Common myeloid progenitor, CD34-positive (primary cell): Measurements from ENCODE around the gene PXK.

Experiments
- CTCF ChIA-PET: fragments of 350-600 bp; sonication (Branson Sonifier 250); formaldehyde crosslinking; loops from one replicate; lab custom pipeline; 2021; ENCODE audit warnings: antibody characterized with exemption; lab: Charles Lee
- POLR2A ChIA-PET: fragments of 350-600 bp; sonication (Branson Sonifier 250); formaldehyde crosslinking; loops from one replicate; lab custom pipeline; 2021; ENCODE audit warnings: antibody characterized with exemption; lab: Charles Lee
- DNase-seq, 3 donors: peaks; one replicate each; pipeline versions ENCODE4 v3.0.0 to v3.0.0-alpha.2; 2013
- H3K27ac ChIP-seq, 2 experiments: 1 replicate in 1 of 2; 2 replicates in 1 of 2; pipeline ENCODE4 v1.7.0; 2013; ENCODE audit warnings: inconsistent platforms in 2 of 2, low read length in 2 of 2, mild to moderate bottlenecking in 2 of 2, low read depth in 1 of 2, moderate library complexity in 1 of 2; ENCODE audit not compliant: severe bottlenecking in 2 of 2, insufficient read depth in 1 of 2, poor library complexity in 1 of 2
- H3K27me3 ChIP-seq, 5 experiments: replicated peaks in 2 of 5; 1 replicate in 3 of 5; 2 replicates in 2 of 5; pipeline versions ENCODE4 v1.6.1 to v1.7.0; 2013; ENCODE audit warnings: low read length in 4 of 5, mild to moderate bottlenecking in 2 of 5, moderate library complexity in 2 of 5, inconsistent platforms in 1 of 5; ENCODE audit not compliant: insufficient read depth in 5 of 5, control insufficient read depth in 4 of 5
- H3K36me3 ChIP-seq, 4 experiments: 1 replicate in 2 of 4; 2 replicates in 2 of 4; pipeline versions ENCODE4 v1.6.1 to v1.7.0; 2013; ENCODE audit warnings: low read length in 3 of 4, control low read depth in 1 of 4, mild to moderate bottlenecking in 1 of 4; ENCODE audit not compliant: control insufficient read depth in 4 of 4, insufficient read depth in 4 of 4
- H3K4me1 ChIP-seq, 4 experiments: 1 replicate in 3 of 4; 2 replicates in 1 of 4; pipeline versions ENCODE4 v1.6.1 to v1.7.1; 2013; ENCODE audit warnings: low read length in 3 of 4, mild to moderate bottlenecking in 3 of 4, control low read depth in 1 of 4, inconsistent platforms in 1 of 4, moderate library complexity in 1 of 4; ENCODE audit not compliant: control insufficient read depth in 4 of 4, insufficient read depth in 4 of 4; ENCODE audit errors: control extremely low read depth in 1 of 4
- H3K4me3 ChIP-seq, 7 experiments: 1 replicate in 4 of 7; 2 replicates in 3 of 7; pipeline versions ENCODE4 v1.5.1 to v1.7.0; 2013; ENCODE audit warnings: mild to moderate bottlenecking in 7 of 7, low read length in 6 of 7, moderate library complexity in 6 of 7, inconsistent platforms in 2 of 7, low read depth in 2 of 7, control low read depth in 1 of 7; ENCODE audit not compliant: insufficient read depth in 4 of 7, control insufficient read depth in 1 of 7; ENCODE audit errors: extremely low read depth in 1 of 7
- H3K9me3 ChIP-seq, 5 experiments: 1 replicate in 4 of 5; 2 replicates in 1 of 5; pipeline versions ENCODE4 v1.6.1 to v1.7.1; 2013; ENCODE audit warnings: low read length in 4 of 5, mild to moderate bottlenecking in 2 of 5, inconsistent platforms in 1 of 5, low read depth in 1 of 5, moderate library complexity in 1 of 5; ENCODE audit not compliant: control insufficient read depth in 4 of 5, insufficient read depth in 2 of 5; ENCODE audit errors: control extremely low read depth in 1 of 5
- WGBS: methylation state at CpG from one replicate; pipeline ENCODE4 v1.1.5; 2013; ENCODE audit not compliant: insufficient coverage; 5-methylcytosine and 5-hydroxymethylcytosine counted together

PXK gene

DNA sequence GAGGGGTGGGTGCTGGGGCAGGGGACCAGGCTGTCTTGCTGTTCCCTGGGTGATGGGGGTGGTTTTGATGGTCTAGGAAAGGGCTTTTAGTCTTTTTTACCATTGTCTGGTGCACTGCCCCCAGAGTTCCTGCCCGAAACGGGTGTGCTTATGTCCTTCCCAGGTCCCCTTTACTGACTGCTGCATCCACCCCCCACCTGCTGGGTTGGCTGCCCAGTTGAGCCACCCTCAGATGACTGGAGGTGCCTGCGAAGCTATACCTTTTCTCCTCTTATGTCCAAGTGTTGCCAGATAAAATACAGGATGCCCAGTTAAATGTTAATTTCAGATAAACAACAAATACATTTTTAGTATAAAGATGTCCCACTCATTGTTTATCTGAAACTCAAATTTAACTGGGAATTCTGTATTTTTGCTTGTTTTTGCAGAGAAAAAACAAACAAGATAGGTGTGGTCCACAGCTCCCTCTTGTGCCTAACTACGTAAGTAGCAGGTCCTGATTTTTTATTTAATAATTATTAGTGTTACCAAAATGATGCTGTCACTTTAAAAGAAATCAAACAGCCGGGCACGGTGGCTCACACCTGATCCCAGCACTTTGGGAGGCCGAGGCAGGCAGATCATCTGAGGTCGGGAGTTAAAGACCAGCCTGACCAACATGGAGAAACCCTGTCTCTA lies 32.7 kb upstream of the PXK start:
- DNase-seq: peak; percentile 48 to 64 (median 61)
- no peaks in the 10 kb centered on the region for H3K4me1 ChIP-seq
- no peak overlapping the region for H3K4me3 ChIP-seq
- peaks cover 0 to 6% (median 0%) of the 10 kb centered on the region in 5 experiments for H3K27me3 ChIP-seq
- ChIA-PET POLR2A (interaction anchor here (0.6 to 0.7 kb wide), 2 partner anchors 82 to 471 kb away, joined by 3 read pairs; no protein-coding TSS in a partner anchor), CTCF (interaction anchor here (0.6 to 6.0 kb wide), 19 partner anchors 9 to 509 kb away, joined by 3 to 70 read pairs (median 4); no protein-coding TSS in a partner anchor)
- H3K36me3 ChIP-seq: no peaks in the 10 kb centered on the region
- no peak overlapping the region for H3K27ac ChIP-seq
- peaks cover 0 to 14% (median 5%) of the 10 kb centered on the region in 5 experiments for H3K9me3 ChIP-seq
- 0% methylated on average over 4 of the region's 8 CpGs for WGBS

DNA sequence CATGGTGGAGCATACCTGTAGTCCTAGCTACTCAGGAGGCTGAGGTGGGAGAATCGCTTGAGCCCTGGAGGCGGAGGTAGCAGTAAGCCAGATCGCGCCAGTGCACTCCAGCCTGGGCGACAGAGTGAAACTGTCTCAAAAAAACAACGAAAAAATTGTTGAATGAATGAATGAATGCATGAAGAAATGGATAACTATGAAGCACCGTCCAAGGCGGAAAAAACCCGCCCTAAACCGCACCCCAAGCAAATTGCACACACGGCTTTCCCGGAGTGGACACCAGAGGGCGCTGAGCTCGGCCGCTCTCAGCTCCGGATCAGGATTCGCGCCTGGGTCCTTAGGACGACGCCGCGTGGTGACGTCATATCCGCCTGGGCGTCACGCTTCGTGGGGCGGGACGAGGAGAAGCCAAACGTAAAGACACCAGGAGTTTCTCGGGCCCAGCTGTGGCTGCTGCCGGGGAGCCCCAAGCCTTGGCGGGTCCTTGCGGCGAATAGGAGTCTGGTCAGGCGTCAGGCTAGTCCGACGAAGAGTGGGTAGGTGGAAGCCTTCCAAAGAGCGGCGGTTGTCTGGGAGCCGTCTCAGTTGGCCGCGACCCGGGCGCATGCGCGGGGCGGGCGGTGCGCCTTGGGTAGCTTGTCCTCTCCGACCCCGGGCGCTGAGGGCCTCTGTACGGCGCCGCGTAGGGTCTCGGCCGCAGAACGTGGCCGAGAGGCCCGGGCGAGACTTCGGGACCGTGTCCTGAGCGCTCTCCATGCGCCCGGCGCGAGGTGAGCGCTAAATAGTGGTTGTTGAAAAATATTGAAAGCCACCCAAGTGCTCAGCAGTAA lies 26.6 kb upstream of the PXK start, which contains the start of the genes HTD2 and RPP14:
Gene HTD2 (plus strand): TSS at position 639 of the 830 bp plus-strand sequence. CDS start 11,094 bp downstream, outside the sequence.
Gene RPP14 (plus strand): TSS at position 364 of the 830 bp plus-strand sequence. CDS start 4,085 bp downstream, outside the sequence.
- CTCF ChIA-PET: interaction anchor here (0.6 to 4.8 kb wide), 55 partner anchors 9 to 778 kb away, joined by 3 to 41 read pairs (median 4); partner anchors contain the start of genes ABHD6, ACOX2, KCTD6 and PDHB
- POLR2A ChIA-PET: interaction anchor here (0.6 to 1.3 kb wide), 6 partner anchors 9 to 262 kb away, joined by 3 to 5 read pairs (median 4); partner anchors contain the start of gene PDHB
- Histone ChIP-seq H3K36me3 (peaks cover 0 to 18% (median 9%) of the 10 kb centered on the region in 4 experiments), H3K27me3 (peaks cover 0 to 4% (median 0%) of the 10 kb centered on the region in 5 experiments), H3K4me3 (peak within 1 kb of the TSS; percentile 66 to 97 (median 92)), H3K4me1 (peaks cover 3 to 22% (median 19%) of the 10 kb centered on the region in 4 experiments), H3K9me3 (peaks cover 0 to 12% (median 5%) of the 10 kb centered on the region in 5 experiments), H3K27ac (peak within 1 kb of the TSS; percentile 98 to 99)
- peak; percentile 98 to 100 (median 99) for DNase-seq
- WGBS: 5% methylated on average over 71 of the region's 71 CpGs

DNA sequence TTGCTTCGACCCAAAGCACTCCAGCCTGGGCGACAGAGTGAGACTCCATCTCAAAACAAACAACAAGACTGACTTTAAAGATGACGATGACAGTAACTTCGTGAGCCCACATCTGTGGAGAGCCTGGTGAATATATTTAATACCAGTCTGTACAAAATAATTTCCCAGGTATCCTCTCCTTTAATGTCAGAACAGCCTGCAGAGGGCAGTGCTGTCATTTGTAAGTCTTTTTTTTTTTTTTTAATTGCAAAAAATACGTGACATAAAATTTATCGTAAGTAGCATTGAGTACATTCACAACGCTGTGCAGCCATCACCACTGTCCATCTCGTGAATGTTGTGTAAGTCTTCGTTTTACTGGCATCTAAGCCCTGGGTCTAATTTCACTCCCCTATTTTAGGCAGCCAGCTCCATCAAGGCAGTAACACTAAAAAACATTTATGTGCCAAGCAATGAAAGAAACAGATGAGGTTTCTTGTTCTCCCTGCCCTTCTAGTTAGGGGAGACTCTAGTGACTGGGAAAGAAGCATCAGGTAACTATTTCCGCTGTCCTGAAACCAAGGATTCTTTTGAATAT lies 25.0 kb upstream of the PXK start:
- H3K27ac ChIP-seq: peak overlapping the region in 1 of 2 experiments; percentile 99
- CTCF ChIA-PET: interaction anchor here (0.6 to 4.8 kb wide), 32 partner anchors 8 to 1430 kb away, joined by 3 to 41 read pairs (median 5); partner anchors contain the start of genes ABHD6 and KCTD6
- 65% methylated on average over 3 of the region's 10 CpGs for WGBS

DNA sequence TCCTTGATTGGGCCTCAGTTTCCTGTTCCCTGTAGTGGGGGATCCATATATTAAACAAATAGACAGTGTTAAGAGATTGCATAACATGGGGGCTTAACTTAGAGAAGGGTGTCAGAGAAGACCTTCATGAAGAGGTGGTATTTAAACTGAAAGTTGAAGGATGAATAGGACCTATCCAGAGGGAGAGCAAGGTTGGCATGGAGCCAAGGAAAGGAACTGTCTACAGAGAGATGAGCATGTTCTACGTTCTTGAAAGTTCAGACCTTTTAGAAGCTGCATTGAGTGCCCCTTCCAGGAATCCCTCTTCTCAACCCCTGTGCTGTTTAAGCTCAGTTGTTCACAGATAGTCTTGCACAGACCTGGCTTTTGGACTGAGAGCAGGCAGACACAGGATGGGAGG lies 24.0 kb upstream of the PXK start:
- 63% methylated on average over 1 of the region's 1 CpG for WGBS
- POLR2A ChIA-PET: interaction anchor here (0.8 kb wide), 1 partner anchor 27 kb away, joined by 3 read pairs; no protein-coding TSS in a partner anchor

More for the DNA sequence above, 25.0 kb upstream of the PXK start:
- POLR2A ChIA-PET: interaction anchor here (0.8 to 1.2 kb wide), 2 partner anchors 28 to 126 kb away, joined by 3 to 4 read pairs; partner anchors contain the start of gene PDHB
- Histone ChIP-seq H3K36me3 (peaks cover 3 to 31% (median 19%) of the 10 kb centered on the region in 4 experiments), H3K9me3 (no peaks in the 10 kb centered on the region), H3K27me3 (no peaks in the 10 kb centered on the region), H3K4me3 (peak overlapping the region in 6 of 7 experiments; percentile 86 to 97 (median 92)), H3K4me1 (peaks cover 3 to 22% (median 19%) of the 10 kb centered on the region in 4 experiments)
- DNase-seq: peak; percentile 83 to 91 (median 87)

DNA sequence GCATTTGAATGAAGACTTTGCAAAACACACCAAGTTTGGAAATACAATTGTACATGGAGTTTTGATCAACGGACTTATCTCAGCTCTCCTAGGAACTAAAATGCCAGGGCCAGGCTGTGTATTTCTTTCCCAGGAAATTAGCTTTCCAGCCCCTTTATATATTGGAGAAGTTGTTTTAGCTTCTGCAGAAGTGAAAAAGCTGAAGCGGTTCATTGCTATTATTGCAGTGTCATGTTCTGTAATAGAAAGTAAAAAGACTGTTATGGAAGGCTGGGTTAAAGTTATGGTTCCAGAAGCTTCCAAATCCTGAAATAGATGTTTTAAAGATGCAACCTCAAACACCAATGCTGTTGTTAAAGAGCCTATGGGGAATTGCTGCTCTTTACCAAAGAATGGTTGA lies 14.9 kb upstream of the PXK start:
- no peak overlapping the region for H3K4me3 ChIP-seq
- no peak overlapping the region for H3K27ac ChIP-seq
- no peak for DNase-seq
- WGBS: 91% methylated on average over 2 of the region's 2 CpGs
- ChIA-PET POLR2A (no interaction called here), CTCF (interaction anchor here (0.9 to 6.7 kb wide), 7 partner anchors 11 to 312 kb away, joined by 3 to 72 read pairs (median 4); partner anchors contain the start of genes HTD2 and RPP14)
- H3K9me3 ChIP-seq: no peaks in the 10 kb centered on the region
- no peaks in the 10 kb centered on the region for H3K27me3 ChIP-seq
- no peaks in the 10 kb centered on the region for H3K4me1 ChIP-seq
- peaks cover 5 to 57% (median 42%) of the 10 kb centered on the region in 4 experiments for H3K36me3 ChIP-seq

More for the DNA sequence above, 24.0 kb upstream of the PXK start:
- peak overlapping the region in 1 of 7 experiments; percentile 42 for H3K4me3 ChIP-seq
- H3K27me3 ChIP-seq: no peaks in the 10 kb centered on the region
- H3K36me3 ChIP-seq: peaks cover 3 to 39% (median 22%) of the 10 kb centered on the region in 4 experiments
- DNase-seq: no peak
- H3K4me1 ChIP-seq: peaks cover 3 to 22% (median 19%) of the 10 kb centered on the region in 4 experiments
- CTCF ChIA-PET: interaction anchor here (0.7 to 4.8 kb wide), 15 partner anchors 9 to 321 kb away, joined by 3 to 41 read pairs (median 5); no protein-coding TSS in a partner anchor
- H3K27ac ChIP-seq: peak overlapping the region in 1 of 2 experiments; percentile 99
- no peaks in the 10 kb centered on the region for H3K9me3 ChIP-seq

DNA sequence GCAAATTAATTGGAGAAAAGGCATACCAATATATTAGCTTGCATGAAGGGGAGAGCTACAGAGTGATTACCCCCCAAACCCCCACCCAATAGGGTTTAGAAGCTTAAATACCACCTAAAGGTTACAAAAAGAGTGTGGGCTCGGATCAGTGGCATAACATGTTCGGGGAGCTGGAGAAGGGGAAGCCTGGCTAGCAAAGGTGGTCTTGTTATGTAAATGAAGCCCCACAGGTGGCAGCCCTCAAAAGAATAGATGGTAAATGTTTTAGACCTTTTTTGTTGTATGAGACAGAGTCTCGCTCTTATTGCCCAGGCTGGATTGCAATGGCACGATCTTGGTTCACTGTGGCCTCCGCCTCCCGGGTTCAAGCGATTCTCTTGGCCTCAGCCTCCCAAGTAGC lies 10.9 kb upstream of the PXK start:
- POLR2A ChIA-PET: no interaction called here
- H3K27ac ChIP-seq: no peak overlapping the region
- WGBS: 97% methylated on average over 7 of the region's 7 CpGs
- no peak for DNase-seq
- H3K4me3 ChIP-seq: no peak overlapping the region
- H3K9me3 ChIP-seq: no peaks in the 10 kb centered on the region
- no peaks in the 10 kb centered on the region for H3K27me3 ChIP-seq
- CTCF ChIA-PET: interaction anchor here (0.7 to 6.7 kb wide), 16 partner anchors 10 to 207 kb away, joined by 3 to 72 read pairs (median 4); partner anchors contain the start of genes HTD2 and RPP14
- peaks cover 0 to 5% (median under 1%) of the 10 kb centered on the region in 4 experiments for H3K4me1 ChIP-seq
- peaks cover 2 to 27% (median 19%) of the 10 kb centered on the region in 4 experiments for H3K36me3 ChIP-seq
